GM21786 (cell line): ENCODE data around the gene SPATA13.
"Not testable (repeated sequence)": the region's sequence is repeated elsewhere in the genome, so short reads cannot be mapped to it uniquely, and the experiment has no call there.

Source experiments
- ATAC-seq: cut with Tn5 transposase; IDR thresholded peaks from one replicate; pipeline ENCODE4 v1.9.1; 2021; ENCODE audit not compliant: unreplicated experiment

SPATA13 gene

DNA sequence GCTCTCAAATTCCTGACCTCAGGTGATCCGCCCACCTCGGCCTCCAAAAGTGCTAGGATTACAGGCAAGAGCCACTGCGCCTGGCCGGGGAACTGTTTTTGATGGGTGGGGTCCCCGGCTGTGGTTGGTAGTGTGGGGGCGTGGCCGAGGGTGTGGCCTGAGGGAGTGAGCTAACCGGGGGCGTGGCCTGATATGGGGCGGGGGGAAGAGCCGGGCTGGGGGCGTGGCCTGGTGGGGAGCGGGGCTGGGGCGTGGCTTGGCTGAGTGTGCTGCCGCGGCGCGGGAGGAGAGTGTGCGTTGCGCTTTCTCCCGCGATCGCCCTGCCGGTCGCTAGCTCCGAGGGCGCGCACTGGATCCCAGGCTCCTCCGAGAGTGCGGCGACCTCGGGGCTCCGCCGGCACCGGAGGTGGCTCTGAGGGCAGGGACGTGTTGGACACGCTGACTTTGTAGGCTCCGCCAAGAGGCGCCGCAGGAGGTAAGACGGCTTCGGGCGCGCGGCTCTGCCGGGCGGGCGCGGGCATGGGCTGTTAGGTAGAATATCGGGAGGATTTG, at the start of gene SPATA13:
SPATA13 (plus strand) TSS at position 263 of the 552 bp plus-strand sequence. CDS start 62,210 bp downstream, outside the sequence.
- peak; percentile 77 for ATAC-seq

DNA sequence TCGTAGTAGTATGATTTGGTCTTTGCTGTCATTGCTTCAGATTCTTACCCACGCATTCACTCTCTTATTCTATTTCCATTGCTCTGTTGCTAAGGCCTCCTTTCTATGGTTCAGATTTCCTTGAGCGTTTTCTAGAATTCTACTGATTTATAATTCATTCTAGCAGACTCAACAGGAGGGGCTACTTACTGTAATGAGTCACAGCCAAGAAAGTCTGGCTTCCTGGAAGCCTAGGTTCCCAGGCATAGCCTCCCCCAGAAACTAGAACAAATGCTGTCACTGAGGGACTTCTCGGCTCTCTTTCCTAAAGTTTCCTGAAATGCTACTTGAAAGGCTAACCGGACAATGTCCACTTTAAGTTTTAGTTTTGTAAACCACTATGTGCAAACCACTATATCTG, 47.7 kb upstream of the SPATA13 start:
- ATAC-seq: no peak

DNA sequence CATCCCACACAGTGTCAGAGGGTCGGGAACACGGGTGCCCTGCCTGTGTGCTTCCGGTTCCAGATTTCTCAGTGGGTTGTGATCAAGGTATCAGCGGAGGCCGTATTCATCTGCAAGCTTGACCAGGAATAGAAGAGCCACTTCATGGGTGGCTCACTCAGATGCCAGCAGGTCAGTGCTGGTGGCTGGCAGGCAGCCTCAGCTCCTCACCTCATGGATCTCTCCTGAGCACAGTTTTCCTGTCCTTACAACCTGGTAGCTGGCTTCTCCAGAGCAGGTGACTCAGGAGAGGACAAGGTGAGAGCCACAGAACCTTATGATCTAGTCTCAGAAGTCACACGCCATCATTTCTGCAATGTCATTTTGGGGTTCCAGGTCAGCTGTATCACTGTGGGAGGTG, 44.8 kb upstream of the SPATA13 start:
- no peak for ATAC-seq

DNA sequence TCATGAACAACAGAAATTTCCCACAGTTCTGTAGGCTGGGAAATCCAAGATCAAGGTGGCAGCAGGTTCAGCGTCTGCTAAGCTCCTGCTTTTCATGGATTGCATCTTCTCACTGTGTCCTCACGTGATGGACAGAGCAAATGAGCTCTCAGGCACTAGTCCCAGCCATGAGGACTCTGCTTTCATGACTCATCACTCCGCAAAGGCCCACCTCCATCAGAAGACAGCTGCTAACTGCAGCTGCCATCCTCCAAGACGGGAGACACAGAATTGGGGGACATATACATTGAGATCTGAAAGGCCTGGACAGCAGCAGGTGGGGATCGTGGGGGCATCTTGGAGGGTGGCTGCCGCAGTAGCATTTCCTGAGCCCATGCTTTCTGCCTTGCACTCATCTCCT, 44.4 kb upstream of the SPATA13 start:
- no peak for ATAC-seq

DNA sequence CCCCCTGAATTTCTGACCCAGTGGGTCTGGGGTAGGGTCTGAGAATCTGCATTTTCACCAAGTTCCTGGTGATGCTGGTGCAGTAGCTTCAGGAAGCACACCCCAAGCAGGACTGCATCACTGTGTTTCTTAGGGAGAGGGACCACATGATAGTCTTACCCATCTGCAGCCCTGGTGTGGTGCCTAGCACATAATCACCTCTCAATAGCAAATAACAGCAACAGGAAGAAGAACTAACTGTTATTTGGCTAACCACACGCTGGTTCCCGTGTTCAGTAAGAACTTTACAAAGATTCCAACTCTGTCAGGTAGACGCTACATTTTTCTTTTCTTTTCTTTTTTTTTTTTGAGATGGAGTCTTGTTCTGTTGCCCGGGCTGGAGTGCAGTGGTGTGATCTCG, 41.9 kb upstream of the SPATA13 start:
- ATAC-seq: no peak

DNA sequence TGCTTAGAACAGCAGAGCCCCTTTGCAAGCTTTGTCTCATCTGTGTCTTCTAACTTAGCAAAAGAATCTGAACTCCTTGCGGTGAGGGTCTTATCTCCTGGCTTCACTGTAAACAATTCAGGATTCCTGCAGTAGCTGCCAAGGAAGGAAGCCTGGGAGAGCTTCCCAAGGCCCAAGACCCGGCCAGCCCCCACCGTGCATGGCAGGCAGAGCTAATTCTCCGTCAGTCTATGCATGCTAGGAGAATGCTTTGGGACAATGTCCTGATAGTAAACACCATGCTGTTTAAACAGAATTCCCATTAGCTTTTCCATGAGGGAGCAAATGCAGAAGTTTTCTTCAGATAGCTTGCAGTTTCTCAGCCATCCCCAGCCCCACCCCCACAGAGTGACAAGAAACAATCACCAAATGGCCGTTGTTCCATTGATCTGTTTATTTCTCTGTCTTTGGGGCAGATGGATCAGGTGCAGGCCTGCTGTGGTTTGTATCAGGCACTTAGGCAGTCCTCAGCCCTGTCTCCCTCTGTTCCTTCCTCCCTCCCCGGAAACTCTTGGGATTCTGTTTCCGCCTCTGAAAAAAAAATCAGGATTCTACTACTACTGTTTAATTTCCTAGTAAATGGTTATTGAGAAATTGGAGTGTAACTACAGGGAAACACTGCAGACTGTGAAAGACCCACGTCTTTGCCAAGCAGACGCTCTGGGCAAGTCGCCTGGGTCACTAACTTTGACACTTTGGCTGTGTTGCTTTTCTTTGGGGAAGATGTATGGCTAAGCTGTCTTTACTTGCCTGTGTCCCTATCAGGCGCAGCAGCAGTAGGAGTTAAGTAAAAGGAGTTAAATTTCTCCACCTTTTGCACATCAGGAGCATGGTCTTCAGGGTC, 40.7 kb upstream of the SPATA13 start:
- no peak for ATAC-seq

DNA sequence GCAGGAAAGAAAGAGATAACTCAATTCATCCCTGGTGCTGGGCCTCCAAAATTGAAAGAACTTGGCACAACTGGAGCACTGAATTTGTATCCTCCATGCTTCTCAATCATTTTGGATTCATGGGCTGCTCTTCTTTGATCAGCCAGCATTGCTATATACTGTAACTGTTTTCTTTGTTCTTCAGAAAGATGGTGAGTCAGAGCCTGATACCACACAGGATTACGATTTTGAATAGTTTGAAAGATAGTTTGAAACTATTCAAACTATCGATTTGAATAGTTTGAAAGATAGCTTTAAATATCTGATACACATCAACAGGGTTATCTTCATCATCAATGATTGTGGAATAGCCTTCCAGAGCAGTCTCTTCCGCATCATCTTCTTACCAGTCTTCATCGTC, 38.5 kb upstream of the SPATA13 start:
- not testable (repeated sequence) for ATAC-seq

DNA sequence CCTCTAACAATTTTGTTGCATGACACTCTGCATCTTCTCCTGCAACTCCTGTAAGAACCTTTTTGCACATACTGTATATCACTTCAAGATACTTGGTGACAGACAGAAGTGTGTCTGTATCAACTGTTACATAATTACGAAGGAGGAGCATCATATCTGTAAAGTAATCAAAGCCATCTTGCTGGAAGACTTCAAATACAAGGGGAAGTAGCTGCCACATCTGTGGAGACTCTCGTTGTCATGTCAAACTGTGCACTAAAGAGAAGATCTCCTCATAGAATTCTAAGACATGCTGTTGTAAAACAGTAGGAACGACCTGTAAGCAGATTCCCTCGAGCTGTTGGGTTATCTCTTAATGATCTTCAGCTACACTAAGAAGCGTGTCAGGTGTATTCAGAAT, 38.0 kb upstream of the SPATA13 start:
- ATAC-seq: no peak

DNA sequence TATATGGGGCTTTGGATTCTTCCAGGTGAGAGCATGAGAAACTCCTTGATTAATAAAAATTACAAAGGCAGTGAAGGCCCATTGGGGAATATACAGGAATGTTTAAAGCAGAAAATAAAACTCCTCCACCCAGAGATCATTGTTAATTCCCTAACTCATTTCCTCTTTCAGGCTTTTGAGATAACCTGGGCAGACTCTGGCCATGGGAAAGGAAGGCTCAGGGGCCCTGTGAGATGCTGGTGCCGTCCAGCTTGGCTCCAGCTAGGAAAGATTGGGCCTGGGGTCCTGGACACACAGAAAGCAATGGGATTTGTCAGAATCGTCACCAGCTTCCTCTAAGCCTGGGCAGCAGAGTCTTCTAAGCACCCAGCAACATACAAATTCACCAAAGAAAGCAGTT, 36.8 kb upstream of the SPATA13 start:
- no peak for ATAC-seq

DNA sequence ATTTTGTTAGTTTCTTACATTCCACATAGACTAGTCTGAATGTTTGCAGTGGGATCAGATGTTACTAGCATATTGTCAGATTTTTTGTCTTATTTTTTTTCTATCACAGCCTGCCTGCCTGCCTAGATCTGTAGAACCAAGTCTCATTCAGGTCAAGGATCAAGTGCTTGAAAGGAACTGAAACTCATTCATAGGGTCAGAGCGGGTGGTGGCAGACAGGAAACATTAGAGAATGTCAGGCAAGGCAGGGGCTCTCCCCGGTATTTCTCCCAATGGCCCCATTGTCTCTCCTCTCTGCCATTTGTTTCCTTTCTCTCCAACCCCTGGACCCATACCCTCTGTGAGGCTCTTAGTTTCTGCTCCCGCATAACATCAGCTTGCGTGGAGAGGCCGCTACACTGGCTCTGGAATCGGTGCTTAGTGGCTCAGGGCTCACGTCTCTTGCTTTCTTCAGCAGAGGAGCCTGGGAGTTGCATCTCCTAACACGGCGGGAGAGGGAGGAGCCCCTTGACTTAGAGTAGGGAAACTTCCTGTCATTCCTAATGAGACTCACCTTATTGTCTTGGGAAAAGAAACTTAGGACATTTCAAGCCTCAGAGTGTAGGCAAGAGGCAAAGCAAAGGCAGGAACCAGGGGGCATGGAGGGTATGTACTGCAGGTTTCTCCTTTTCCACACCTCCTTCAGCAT, 35.6 kb upstream of the SPATA13 start:
- peak; percentile 79 for ATAC-seq

DNA sequence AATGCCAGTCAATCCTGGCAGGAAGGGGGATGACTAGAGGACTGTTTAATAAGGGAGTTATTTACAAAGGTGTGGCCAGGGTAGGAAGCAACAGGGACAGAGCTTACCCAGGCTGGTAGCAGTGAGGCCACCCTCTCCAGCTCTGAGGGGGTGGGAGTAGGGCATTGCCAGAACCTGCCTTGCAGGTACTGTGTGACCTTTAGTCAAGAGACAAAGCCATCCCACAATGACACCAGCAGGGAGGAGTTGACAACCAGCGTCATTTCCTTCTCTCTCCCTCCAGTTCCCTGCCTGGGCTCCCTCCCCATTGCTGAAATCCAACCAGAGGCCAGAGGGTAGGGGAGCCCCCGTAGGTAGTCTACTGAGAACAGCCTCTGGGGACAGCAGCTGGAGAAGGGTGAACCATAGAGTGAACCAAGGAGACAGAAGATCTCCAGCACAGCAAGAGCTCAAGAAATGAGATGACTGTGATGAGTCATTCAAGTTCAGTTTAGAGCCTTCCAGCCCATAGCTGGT, 33.3 kb upstream of the SPATA13 start:
- ATAC-seq: peak; percentile 82

DNA sequence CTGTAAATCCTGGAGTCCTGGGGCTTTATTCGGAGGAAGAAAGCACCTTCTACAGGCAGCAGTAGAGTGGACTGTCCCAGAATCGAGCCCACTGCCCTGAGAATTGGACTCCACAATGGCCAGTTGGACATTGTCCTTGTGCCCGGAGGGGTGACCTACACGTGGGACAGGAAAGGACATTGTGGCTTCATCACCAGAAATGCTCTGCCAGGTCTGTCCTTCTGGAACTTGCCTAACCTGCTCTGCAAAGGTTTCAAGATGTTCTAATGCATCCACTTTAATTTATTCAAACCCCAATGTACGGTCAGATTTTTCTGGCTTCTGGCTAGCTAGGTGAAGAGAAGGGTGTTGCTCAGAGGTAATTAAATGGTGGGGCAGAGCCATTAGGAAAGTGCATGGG, 32.4 kb upstream of the SPATA13 start:
- no peak for ATAC-seq

DNA sequence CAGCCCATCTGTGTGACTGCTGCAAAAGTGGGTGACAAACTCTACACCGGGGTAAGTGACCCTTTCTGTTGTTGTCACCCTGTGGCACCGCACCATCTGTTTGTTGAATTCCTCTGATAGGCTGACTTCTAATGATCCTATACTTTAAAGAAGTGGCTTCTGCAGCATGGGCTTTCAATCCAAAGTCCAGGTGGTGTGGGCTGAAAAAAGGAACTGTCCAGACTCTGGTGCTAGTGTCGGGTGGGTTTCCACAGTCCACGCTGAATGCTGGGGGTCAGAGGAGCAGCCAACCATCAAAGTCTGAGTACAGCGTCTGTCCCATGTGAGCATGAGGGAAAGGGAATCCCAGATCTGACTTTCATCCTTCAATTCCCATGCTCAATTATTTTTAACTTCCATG, 31.6 kb upstream of the SPATA13 start:
- ATAC-seq: no peak

DNA sequence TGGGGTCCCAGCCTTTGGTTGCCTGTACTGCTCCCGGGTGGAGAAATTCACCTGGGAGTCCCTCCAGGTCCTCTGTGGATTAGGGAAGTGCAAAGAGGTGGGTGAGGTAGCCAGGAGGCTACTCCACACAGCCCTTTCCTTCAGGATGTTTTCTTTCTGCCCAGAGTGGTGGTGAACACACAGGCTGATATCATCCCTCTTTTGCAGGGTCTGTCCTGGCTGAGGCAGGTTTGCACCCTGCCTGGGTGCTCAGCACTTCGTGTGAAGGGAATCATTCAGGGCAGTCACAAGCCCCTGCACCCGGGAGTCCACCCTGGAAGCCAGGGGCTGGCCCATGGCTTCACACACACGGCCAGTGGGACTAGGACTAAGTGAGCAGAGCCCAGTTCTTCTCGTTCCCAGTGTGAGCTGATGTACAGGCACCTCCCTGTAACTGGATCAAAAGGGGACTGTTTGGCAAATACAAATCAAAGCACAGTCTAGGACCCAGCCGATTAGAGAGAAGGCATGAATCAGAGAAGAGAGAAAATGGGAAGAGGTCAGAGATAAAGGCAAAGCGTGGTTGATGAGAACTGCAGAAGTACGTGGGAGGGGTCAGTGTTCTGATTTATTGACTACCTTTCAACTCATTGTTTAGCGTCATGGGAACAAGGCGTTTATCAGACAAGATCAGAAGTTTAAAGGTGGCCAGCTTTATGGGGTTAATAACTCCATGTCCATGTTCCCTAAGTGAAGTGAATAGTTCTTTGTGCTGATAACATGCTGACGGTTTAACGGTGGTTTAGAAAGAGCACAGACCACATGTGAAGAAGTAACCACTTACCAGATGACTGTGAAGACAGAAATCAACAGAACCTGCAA, 30.4 kb upstream of the SPATA13 start:
- ATAC-seq: no peak

DNA sequence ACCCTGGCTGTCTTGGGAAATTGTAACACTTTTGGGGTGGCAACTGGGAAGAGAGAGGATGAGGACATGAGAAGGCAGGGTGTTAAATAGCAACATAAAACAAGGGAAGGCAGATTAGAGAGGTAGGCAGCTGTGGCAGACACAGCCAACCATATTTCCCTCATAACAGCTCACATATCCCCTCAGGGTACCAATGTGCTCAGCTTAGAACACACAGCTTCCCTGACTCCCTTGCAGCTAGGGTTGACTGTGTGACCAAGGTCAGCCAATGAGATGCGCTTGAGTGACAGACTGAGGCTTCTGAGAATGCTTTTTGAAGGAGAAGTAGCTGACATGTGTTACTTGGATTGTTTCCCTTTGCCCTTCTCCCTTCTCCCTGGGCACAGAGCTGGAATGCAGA, 28.8 kb upstream of the SPATA13 start:
- no peak for ATAC-seq

DNA sequence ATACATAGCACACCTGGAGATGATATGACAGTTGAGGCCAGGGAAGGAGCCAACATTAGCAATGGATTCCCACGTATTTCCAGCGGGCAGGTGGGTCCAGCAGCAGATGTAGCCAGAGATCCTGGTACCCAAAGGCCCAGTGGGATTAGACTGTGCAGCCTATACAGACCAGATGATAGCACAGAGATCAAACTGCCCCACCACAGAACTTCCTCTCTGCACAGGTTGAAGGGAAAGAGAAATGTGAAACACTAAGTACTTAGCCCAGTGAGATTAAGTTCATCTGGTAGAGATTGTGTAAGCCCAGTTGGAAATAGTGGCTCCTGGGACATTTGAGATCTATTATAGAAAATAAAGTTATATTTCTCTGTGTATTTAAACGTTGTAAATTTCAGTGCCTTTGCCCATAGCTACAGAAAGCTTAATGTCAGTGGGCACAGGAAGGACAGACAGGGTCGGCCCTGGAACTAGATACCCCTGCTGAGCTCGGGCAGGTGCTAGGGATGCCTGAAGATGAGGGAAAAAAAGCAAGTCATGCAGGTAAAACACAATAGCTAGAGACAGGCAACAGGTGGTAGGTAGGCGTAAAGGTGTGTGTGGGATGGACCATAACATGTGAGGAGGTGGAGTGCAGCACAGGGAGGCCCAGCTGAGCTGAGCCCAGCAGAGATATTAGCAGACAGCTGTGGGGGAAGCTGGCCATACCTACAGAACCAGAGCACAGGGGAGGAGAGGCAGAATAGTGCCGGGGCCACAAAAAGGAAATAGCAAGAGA, 27.3 kb upstream of the SPATA13 start:
- no peak for ATAC-seq

DNA sequence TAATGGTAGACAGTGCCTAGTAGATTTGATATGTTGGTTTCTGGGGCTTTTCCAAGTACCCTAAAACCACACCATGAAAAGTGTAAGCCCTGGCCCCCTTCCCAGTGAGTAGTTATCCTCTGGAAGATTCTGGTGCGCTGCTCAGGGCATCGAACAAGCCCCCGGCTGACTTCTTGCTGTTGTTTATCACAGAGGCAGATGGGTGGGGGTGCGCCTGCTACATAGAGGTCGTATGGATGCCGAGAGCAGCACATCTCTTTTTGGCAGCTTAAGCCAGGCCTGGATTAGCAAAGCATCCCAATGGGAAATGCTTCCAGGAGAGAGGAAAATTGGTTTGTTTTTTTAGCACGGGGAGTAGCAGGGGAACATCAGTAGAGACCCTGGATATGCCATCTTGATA, 26.3 kb upstream of the SPATA13 start:
- no peak for ATAC-seq

DNA sequence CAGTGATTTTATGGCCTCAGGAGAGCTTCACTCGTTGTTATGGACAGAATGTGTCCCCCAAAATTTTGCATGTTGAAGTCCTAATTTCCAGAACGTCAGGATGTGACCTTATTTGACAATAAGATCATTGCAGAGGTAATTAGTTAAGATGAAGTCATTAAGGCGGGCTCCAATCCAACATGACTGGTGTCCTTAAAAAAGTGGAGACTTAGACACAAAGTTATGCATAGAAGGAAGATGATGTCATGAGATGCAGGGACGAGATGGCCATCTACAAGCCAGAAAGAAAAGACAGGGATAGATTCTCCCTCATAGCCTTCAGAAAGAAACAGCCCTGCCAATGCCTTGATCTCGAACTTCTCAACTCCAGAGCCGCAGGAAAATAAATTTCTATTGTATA, 25.8 kb upstream of the SPATA13 start:
- ATAC-seq: no peak

DNA sequence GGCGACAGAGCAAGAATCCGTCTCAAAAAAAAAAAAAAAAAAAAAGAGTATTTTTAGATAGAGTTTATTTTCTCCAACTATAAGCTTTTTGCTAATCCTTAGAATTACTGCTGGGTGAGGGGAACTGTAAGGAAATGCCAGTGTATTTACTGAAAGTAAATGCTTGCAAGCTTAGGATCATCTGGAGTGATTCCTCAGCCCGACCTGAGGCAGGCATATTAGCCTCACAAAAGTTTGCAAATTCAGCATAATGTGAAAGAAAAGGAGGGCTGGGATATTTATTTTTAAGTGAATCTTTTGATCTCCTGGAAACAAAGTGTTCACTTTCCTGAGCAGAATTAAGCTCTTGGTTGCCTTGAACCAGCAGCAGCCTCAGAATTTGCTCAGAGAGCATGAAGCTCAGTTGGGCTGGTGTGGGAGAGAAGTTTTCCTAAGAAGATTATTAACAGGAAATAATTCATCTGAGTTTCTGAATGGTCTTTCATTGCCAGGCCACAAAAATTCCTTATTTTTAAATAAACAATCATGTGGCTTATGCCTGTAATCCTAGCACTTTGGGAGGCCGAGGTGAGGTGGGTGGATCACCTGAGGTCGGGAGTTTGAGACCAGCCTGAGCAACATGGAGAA, 24.7 kb upstream of the SPATA13 start:
- no peak for ATAC-seq

DNA sequence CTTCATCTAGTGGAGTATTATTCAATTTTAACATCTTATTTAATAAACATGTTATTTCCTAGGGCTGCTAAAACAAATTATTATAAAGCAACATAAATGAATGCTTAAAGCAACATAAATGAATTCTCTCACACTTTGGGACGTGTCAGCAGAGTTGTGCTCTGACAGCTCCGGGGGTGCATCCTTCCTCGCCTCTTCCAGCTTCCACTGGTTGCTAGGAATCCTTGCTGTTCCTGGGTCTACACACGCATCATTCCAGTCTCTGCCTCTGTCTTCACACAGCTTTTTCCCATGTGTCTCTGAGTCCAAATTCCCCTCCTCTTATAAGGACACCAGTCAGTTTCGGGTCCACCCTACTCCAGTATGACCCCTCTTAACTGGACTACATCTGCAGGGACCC, 21.6 kb upstream of the SPATA13 start:
- ATAC-seq: no peak
